Endometrial microvascular endothelial cells (primary cell): Measurements from ENCODE around the gene UGGT1. TPM values are rescaled to one million over a fixed set of nuclear protein-coding genes. Genes with fewer than 3 reads are reported as not detected.

Experiments
- total RNA-seq: library from RNA; depleted of rRNA; stranded (reverse); fragments of >200 nt; gene quantifications from one replicate; pipeline ENCODE4 v1.2.3, GENCODE V29; 2015; ENCODE audit errors: inconsistent ontology term

The UGGT1 gene
- total RNA-seq, 1 donor from 2014 or later: 51.5 TPM

Other genes with a start within 250 kb of the UGGT1 start
- gene POLR2D, start 233.0 kb upstream of the UGGT1 start, total RNA-seq: 19.3 TPM
- 14.1 TPM for gene AMMECR1L, start 205.2 kb upstream of the UGGT1 start, total RNA-seq
- gene SAP130, start 63.1 kb upstream of the UGGT1 start, total RNA-seq: 21.1 TPM
- gene HS6ST1, start 227.7 kb downstream of the UGGT1 start, total RNA-seq: 10.5 TPM